ENCODE data around the gene CDH13. TPM values are rescaled to one million over a fixed set of nuclear protein-coding genes. Genes with fewer than 3 reads are reported as not detected.

CDH13 gene
- total RNA-seq, 2 experiments from 2014 or later = not detected

- H3K4me3 ChIP-seq (ENCODE audit: low read depth, low read length, poor library complexity, severe bottlenecking) = no peak overlapping the region
- ChIA-PET CTCF (ENCODE audit: unreplicated experiment) (no interaction called here), POLR2A (no interaction called here)
- BruUV-seq (replicated peaks) = no TSS peak
- H3K36me3 ChIP-seq (ENCODE audit: insufficient read depth, low read length) = no peaks in the 10 kb centered on the region
- no peak overlapping the region for H3K27ac ChIP-seq (ENCODE audit: low read depth, low read length, poor library complexity, severe bottlenecking)
- H3K4me1 ChIP-seq (ENCODE audit: insufficient read depth, low read length, poor library complexity, severe bottlenecking) = no peaks in the 10 kb centered on the region
- TF ChIP-seq CTCF (conservative IDR thresholded peaks at IDR 0.05; ENCODE audit: low read length) (no peak), EZH2phosphoT487 (IDR thresholded peaks at IDR 0.05; ENCODE audit: borderline replicate concordance, low read depth, low read length) (no peak)
- H4K20me1 ChIP-seq (ENCODE audit: insufficient read depth, low read length) = no peaks in the 10 kb centered on the region
- H3K79me2 ChIP-seq (ENCODE audit: insufficient read depth, low read depth, low read length) = no peaks in the 10 kb centered on the region
- no peaks in the 10 kb centered on the region for H3K9me3 ChIP-seq (ENCODE audit: low read length)
- H3K4me2 ChIP-seq (ENCODE audit: low read length) = no peak overlapping the region
- no peak overlapping the region for H2AFZ ChIP-seq (ENCODE audit: low read length)
- H3K9me2 ChIP-seq (ENCODE audit: insufficient read depth, low read length) = no peaks in the 10 kb centered on the region
- no peak for DNase-seq (ENCODE audit: low spot score)
- intact Hi-C loops (cut with micrococcal nuclease; ENCODE audit: unreplicated experiment) = no loop called here
Observed at GRCh38 chr16:83037102-83037501, 410.3 kb downstream of the CDH13 start.

- TF ChIP-seq EZH2phosphoT487 (IDR thresholded peaks at IDR 0.05; ENCODE audit: borderline replicate concordance, low read depth, low read length) (no peak), CTCF (conservative IDR thresholded peaks at IDR 0.05; ENCODE audit: low read length) (no peak)
- no peak for DNase-seq (ENCODE audit: low spot score)
Observed at GRCh38 chr16:83037884-83038283, 411.1 kb downstream of the CDH13 start.

DNA sequence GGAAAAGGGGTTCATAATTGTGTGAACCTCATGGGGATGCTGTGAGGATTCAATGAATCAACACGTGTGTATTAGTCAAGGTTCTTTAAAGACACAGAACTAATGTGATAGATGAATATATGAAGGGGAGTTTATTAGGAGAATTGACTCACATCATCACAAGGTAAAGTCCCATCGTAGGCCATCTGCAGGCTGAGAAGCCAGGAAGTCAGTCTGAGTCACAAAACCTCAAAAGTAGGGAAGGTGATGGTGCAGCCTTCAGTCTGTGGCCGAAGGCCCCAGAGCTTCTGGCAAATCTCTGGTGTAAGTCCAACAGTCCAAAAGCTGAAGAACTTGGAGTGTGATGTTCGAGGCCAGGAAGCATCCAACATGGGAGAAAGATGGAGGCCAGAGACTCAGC is 413.4 kb downstream of the CDH13 start:
- TF ChIP-seq EZH2phosphoT487 (IDR thresholded peaks at IDR 0.05; ENCODE audit: borderline replicate concordance, low read depth, low read length) (no peak), CTCF (conservative IDR thresholded peaks at IDR 0.05; ENCODE audit: low read length) (no peak)
- Histone ChIP-seq H3K4me2 (ENCODE audit: low read length) (no peak overlapping the region), H3K4me1 (ENCODE audit: insufficient read depth, low read length, poor library complexity, severe bottlenecking) (no peaks in the 10 kb centered on the region), H2AFZ (ENCODE audit: low read length) (no peak overlapping the region), H4K20me1 (ENCODE audit: insufficient read depth, low read length) (no peaks in the 10 kb centered on the region), H3K9me2 (ENCODE audit: insufficient read depth, low read length) (no peaks in the 10 kb centered on the region), H3K4me3 (ENCODE audit: low read depth, low read length, poor library complexity, severe bottlenecking) (no peak overlapping the region), H3K9me3 (ENCODE audit: low read length) (no peaks in the 10 kb centered on the region), H3K36me3 (ENCODE audit: insufficient read depth, low read length) (no peaks in the 10 kb centered on the region), H3K27ac (ENCODE audit: low read depth, low read length, poor library complexity, severe bottlenecking) (no peak overlapping the region), H3K79me2 (ENCODE audit: insufficient read depth, low read depth, low read length) (no peaks in the 10 kb centered on the region)
- BruUV-seq (replicated peaks) = no TSS peak
- DNase-seq (ENCODE audit: low spot score) = no peak
- ChIA-PET CTCF (ENCODE audit: unreplicated experiment) (no interaction called here), POLR2A (interaction anchor here (0.6 kb wide), 1 partner anchor 39 kb away, joined by 3 read pairs; no protein-coding TSS in a partner anchor)
- intact Hi-C loops (cut with micrococcal nuclease; ENCODE audit: unreplicated experiment) = no loop called here

More at GRCh38 chr16:83037884-83038283, 411.1 kb downstream of the CDH13 start:
- no peak overlapping the region for H3K4me2 ChIP-seq (ENCODE audit: low read length)
- H3K9me3 ChIP-seq (ENCODE audit: low read length) = no peaks in the 10 kb centered on the region
- H3K79me2 ChIP-seq (ENCODE audit: insufficient read depth, low read depth, low read length) = no peaks in the 10 kb centered on the region
- no peaks in the 10 kb centered on the region for H4K20me1 ChIP-seq (ENCODE audit: insufficient read depth, low read length)
- no peak overlapping the region for H3K27ac ChIP-seq (ENCODE audit: low read depth, low read length, poor library complexity, severe bottlenecking)
- ChIA-PET CTCF (ENCODE audit: unreplicated experiment) (no interaction called here), POLR2A (no interaction called here)
- H2AFZ ChIP-seq (ENCODE audit: low read length) = no peak overlapping the region
- H3K9me2 ChIP-seq (ENCODE audit: insufficient read depth, low read length) = no peaks in the 10 kb centered on the region
- no peaks in the 10 kb centered on the region for H3K36me3 ChIP-seq (ENCODE audit: insufficient read depth, low read length)
- intact Hi-C loops (cut with micrococcal nuclease; ENCODE audit: unreplicated experiment) = no loop called here
- H3K4me1 ChIP-seq (ENCODE audit: insufficient read depth, low read length, poor library complexity, severe bottlenecking) = no peaks in the 10 kb centered on the region
- no peak overlapping the region for H3K4me3 ChIP-seq (ENCODE audit: low read depth, low read length, poor library complexity, severe bottlenecking)
- no TSS peak for BruUV-seq (replicated peaks)

Measured in OCI-LY7 (cell line).